ENCODE data around the gene SLC7A8.

GRCh38 chr14:23149745-23150144, 33.7 kb downstream of the SLC7A8 start:
- no peak for TF ChIP-seq CTCF (IDR thresholded peaks at IDR 0.05)
- no peak for TF ChIP-seq POLR2AphosphoS5 (IDR thresholded peaks at IDR 0.05)

Measured in breast epithelium (tissue), 3 donors.